Measurements from ENCODE around the gene RBM10. TPM values are rescaled to one million over a fixed set of nuclear protein-coding genes. Genes with fewer than 3 reads are reported as not detected.

The RBM10 gene
- total and polyA plus RNA-seq, 2 donors (not counting 1 experiment from before 2014, with no cell fraction given), result 48.7 to 51.6 TPM

DNA sequence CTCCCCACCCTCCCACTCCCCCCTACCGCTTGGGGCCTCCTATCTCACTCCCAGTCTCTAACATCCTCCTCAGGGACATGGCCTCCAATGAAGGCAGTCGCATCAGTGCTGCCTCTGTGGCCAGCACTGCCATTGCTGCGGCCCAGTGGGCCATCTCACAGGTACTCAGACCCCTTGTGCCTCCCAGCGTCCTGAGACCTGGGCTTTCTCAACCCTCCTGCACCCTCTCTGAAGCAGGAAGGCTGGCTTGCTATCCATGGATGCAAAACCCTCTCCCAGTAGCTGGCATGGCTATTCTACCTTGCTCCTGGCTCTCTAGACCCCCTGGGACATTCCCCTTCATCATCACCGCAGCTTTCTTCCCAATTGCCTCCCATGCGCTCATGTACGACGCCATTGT is 35.3 kb downstream of the RBM10 start:
- Histone ChIP-seq H3K27me3 (replicated peaks in 1 of 4; ENCODE audit: control extremely low read depth in 1 of 4, control insufficient read depth in 3 of 4, insufficient read depth in 4 of 4, low read length in 3 of 4) (no peaks in the 10 kb centered on the region), H3K36me3 (replicated peaks in 1 of 2; ENCODE audit: control extremely low read depth in 1 of 2, control insufficient read depth in 1 of 2, extremely low read depth in 1 of 2, insufficient read depth in 2 of 2, low read length in 1 of 2) (peaks cover 0 to 42% of the 10 kb centered on the region in 2 experiments), H3K4me2 (replicated peaks; ENCODE audit: low read depth, low read length, poor library complexity, severe bottlenecking) (no peak overlapping the region), H2AFZ (ENCODE audit: insufficient read depth, low read depth, low read length, poor library complexity, severe bottlenecking) (no peak overlapping the region), H4K20me1 (ENCODE audit: control insufficient read depth, insufficient read depth, low read length, poor library complexity, severe bottlenecking) (no peaks in the 10 kb centered on the region), H3K27ac (ENCODE audit: low read length in 2 of 2) (no peak overlapping the region), H3K79me2 (ENCODE audit: control insufficient read depth, insufficient read depth, low read length) (no peaks in the 10 kb centered on the region), H3K4me1 (ENCODE audit: control insufficient read depth in 2 of 2, insufficient read depth in 2 of 2, low read length in 2 of 2) (no peaks in the 10 kb centered on the region), H3K4me3 (ENCODE audit: control extremely low read depth in 1 of 5, extremely low read depth in 1 of 5, insufficient read depth in 1 of 5, low read depth in 2 of 5, low read length in 4 of 5) (no peak overlapping the region), H3K9me3 (ENCODE audit: control extremely low read depth in 1 of 3, control insufficient read depth in 2 of 3, insufficient read depth in 1 of 3, low read length in 2 of 3) (no peaks in the 10 kb centered on the region), H3K9ac (ENCODE audit: low read length) (no peak overlapping the region)
- no peaks in the 10 kb centered on the region for H3K9me3 Mint-ChIP-seq (ENCODE audit: insufficient read depth)
- no peaks in the 10 kb centered on the region for H3K4me1 Mint-ChIP-seq
- ChIA-PET POLR2A (no interaction called here), CTCF (no interaction called here)
- TF ChIP-seq EZH2 (IDR thresholded peaks at IDR 0.05; ENCODE audit: borderline replicate concordance, insufficient read depth, low read depth, low read length, poor library complexity, severe bottlenecking) (no peak), CTCF (IDR thresholded peaks at IDR 0.05) (no peak)
- no peak overlapping the region for H3K4me3 Mint-ChIP-seq
- ATAC-seq (ENCODE audit: low read depth) (no peak), DNase-seq (no peak)
- no CpG with 5 or more reads among the region's 8 CpGs for WGBS (ENCODE audit: insufficient coverage)
- intact Hi-C loops (cut with micrococcal nuclease), result no loop called here
- H3K27ac Mint-ChIP-seq, result no peak overlapping the region
- H3K27me3 Mint-ChIP-seq, result no peaks in the 10 kb centered on the region

- no peak overlapping the region for H3K27ac Mint-ChIP-seq
- no peak overlapping the region for H3K4me3 Mint-ChIP-seq
- Histone ChIP-seq H2AFZ (ENCODE audit: insufficient read depth, low read depth, low read length, poor library complexity, severe bottlenecking) (no peak overlapping the region), H3K4me3 (ENCODE audit: control extremely low read depth in 1 of 5, extremely low read depth in 1 of 5, insufficient read depth in 1 of 5, low read depth in 2 of 5, low read length in 4 of 5) (no peak overlapping the region), H3K27ac (ENCODE audit: low read length in 2 of 2) (no peak overlapping the region), H3K9me3 (ENCODE audit: control extremely low read depth in 1 of 3, control insufficient read depth in 2 of 3, insufficient read depth in 1 of 3, low read length in 2 of 3) (no peaks in the 10 kb centered on the region), H3K79me2 (ENCODE audit: control insufficient read depth, insufficient read depth, low read length) (no peaks in the 10 kb centered on the region), H3K36me3 (replicated peaks in 1 of 2; ENCODE audit: control extremely low read depth in 1 of 2, control insufficient read depth in 1 of 2, extremely low read depth in 1 of 2, insufficient read depth in 2 of 2, low read length in 1 of 2) (peaks cover 0 to 43% of the 10 kb centered on the region in 2 experiments), H3K4me1 (ENCODE audit: control insufficient read depth in 2 of 2, insufficient read depth in 2 of 2, low read length in 2 of 2) (no peaks in the 10 kb centered on the region), H3K4me2 (replicated peaks; ENCODE audit: low read depth, low read length, poor library complexity, severe bottlenecking) (no peak overlapping the region), H4K20me1 (ENCODE audit: control insufficient read depth, insufficient read depth, low read length, poor library complexity, severe bottlenecking) (no peaks in the 10 kb centered on the region), H3K27me3 (replicated peaks in 1 of 4; ENCODE audit: control extremely low read depth in 1 of 4, control insufficient read depth in 3 of 4, insufficient read depth in 4 of 4, low read length in 3 of 4) (no peaks in the 10 kb centered on the region), H3K9ac (ENCODE audit: low read length) (no peak overlapping the region)
- H3K9me3 Mint-ChIP-seq (ENCODE audit: insufficient read depth), result no peaks in the 10 kb centered on the region
- ChIA-PET POLR2A (no interaction called here), CTCF (no interaction called here)
- intact Hi-C loops (cut with micrococcal nuclease), result no loop called here
- DNase-seq (no peak), ATAC-seq (ENCODE audit: low read depth) (no peak)
- H3K4me1 Mint-ChIP-seq, result no peaks in the 10 kb centered on the region
- H3K27me3 Mint-ChIP-seq, result no peaks in the 10 kb centered on the region
- WGBS (ENCODE audit: insufficient coverage), result 98% methylated on average over 9 of the region's 10 CpGs
- no peak for TF ChIP-seq CTCF (IDR thresholded peaks at IDR 0.05)
- TF ChIP-seq EZH2 (IDR thresholded peaks at IDR 0.05; ENCODE audit: borderline replicate concordance, insufficient read depth, low read depth, low read length, poor library complexity, severe bottlenecking), result no peak
These were observed 36.3 kb downstream of the RBM10 start for GRCh38 chrX:47181301-47181700.
